ENCODE measurements around the gene SORL1-AS1.
"Not testable (repeated sequence)": the region's sequence is repeated elsewhere in the genome, so short reads cannot be mapped to it uniquely, and the experiment has no call there.

SORL1-AS1 gene

GRCh38 chr11:121426476-121427399 lies 26.0 kb downstream of the SORL1-AS1 start:
- peak; percentile 37 to 56 for DNase-seq

GRCh38 chr11:121425828-121426227 lies 26.9 kb downstream of the SORL1-AS1 start:
- no peak for DNase-seq

GRCh38 chr11:121422675-121423074 lies 30.1 kb downstream of the SORL1-AS1 start:
- peak; percentile 58 to 70 for DNase-seq

- DNase-seq, result peak; percentile 49 to 70
Observed at GRCh38 chr11:121421149-121421901, 31.4 kb downstream of the SORL1-AS1 start.

- no peak for DNase-seq
Observed at GRCh38 chr11:121420398-121420797, 32.4 kb downstream of the SORL1-AS1 start.

GRCh38 chr11:121419836-121420235 lies 32.9 kb downstream of the SORL1-AS1 start:
- no peak for DNase-seq

GRCh38 chr11:121418625-121419114 lies 34.1 kb downstream of the SORL1-AS1 start:
- peak; percentile 91 to 97 for DNase-seq

GRCh38 chr11:121417607-121418006 lies 35.2 kb downstream of the SORL1-AS1 start:
- no peak for DNase-seq

- peak; percentile 93 to 97 for DNase-seq
Observed at GRCh38 chr11:121417055-121417551, 35.7 kb downstream of the SORL1-AS1 start.

GRCh38 chr11:121415856-121416255 lies 36.9 kb downstream of the SORL1-AS1 start:
- DNase-seq, result peak; percentile 41 to 57

- peak; percentile 42 to 64 for DNase-seq
Observed at GRCh38 chr11:121414141-121414913, 38.4 kb downstream of the SORL1-AS1 start.

GRCh38 chr11:121412711-121413415 lies 39.9 kb downstream of the SORL1-AS1 start:
- DNase-seq, result no peak

- no peak for DNase-seq
Observed at GRCh38 chr11:121412000-121412587, 40.7 kb downstream of the SORL1-AS1 start.

GRCh38 chr11:121411330-121411729 lies 41.4 kb downstream of the SORL1-AS1 start:
- DNase-seq, result not testable (repeated sequence)

GRCh38 chr11:121410041-121410440 lies 42.7 kb downstream of the SORL1-AS1 start:
- not testable (repeated sequence) for DNase-seq

- no peak for DNase-seq
Observed at GRCh38 chr11:121408830-121409229, 43.9 kb downstream of the SORL1-AS1 start.

GRCh38 chr11:121406291-121406690 lies 46.5 kb downstream of the SORL1-AS1 start:
- no peak for DNase-seq

- DNase-seq, result peak; percentile 40 to 71
Observed at GRCh38 chr11:121405646-121406045, 47.1 kb downstream of the SORL1-AS1 start.

- DNase-seq, result no peak
Observed at GRCh38 chr11:121394785-121395184, 58.0 kb downstream of the SORL1-AS1 start.

GRCh38 chr11:121393855-121394254 lies 58.9 kb downstream of the SORL1-AS1 start:
- no peak for DNase-seq

- DNase-seq, result no peak
Observed at GRCh38 chr11:121391914-121392313, 60.9 kb downstream of the SORL1-AS1 start.

Data from inflammatory macrophage (primary cell).